ENCODE results near the gene RUBCNL.

- TF ChIP-seq CTCF (IDR thresholded peaks at IDR 0.05): no peak
- TF ChIP-seq POLR2AphosphoS5 (IDR thresholded peaks at IDR 0.05; ENCODE audit: insufficient read depth in 1 of 2, low read depth in 1 of 2): no peak
- no peak for TF ChIP-seq POLR2A (IDR thresholded peaks at IDR 0.05)
These were observed 34.2 kb downstream of the RUBCNL start for GRCh38 chr13:46352805-46353204.
